HG03175 (cell line): ENCODE measurements around the gene C17orf75.
"Not testable (repeated sequence)": the region's sequence is repeated elsewhere in the genome, so short reads cannot be mapped to it uniquely, and the experiment has no call there.

Experiments used
- ATAC-seq: cut with Tn5 transposase; IDR thresholded peaks from one replicate; pipeline ENCODE4 v1.9.1; 2021; ENCODE audit warnings: mild to moderate bottlenecking, moderate library complexity; ENCODE audit not compliant: unreplicated experiment

C17orf75 gene

DNA sequence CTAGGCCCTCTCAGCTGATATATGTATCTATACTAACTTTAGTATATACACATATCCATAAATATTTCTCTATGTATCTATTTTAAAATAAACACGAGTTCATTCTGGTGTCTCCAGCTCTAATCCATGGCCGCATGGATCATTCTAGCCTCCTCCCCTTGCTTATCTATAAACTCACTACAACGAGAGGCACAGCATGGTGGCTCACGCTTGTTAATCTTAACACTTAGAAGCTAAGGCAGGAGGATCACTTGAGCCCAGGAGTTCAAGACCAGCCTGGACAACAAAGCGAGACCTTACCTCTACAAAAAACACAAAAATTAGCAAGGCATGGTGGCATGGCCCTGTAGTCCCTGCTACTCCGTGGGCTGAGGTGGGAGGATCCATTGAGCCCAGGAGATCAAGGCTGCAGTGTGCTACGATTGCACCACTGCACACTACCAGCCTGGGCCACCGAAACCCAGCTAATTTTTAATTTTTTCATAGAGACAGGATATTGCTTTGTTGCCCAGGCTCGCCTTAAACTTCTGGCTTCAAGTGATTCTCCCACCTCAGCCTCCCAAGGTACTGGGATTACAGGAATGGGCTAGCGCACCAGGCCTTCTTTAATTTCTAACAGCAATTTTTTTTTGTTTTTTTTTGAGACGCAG, 4.1 kb upstream of the C17orf75 start:
- no peak for ATAC-seq

DNA sequence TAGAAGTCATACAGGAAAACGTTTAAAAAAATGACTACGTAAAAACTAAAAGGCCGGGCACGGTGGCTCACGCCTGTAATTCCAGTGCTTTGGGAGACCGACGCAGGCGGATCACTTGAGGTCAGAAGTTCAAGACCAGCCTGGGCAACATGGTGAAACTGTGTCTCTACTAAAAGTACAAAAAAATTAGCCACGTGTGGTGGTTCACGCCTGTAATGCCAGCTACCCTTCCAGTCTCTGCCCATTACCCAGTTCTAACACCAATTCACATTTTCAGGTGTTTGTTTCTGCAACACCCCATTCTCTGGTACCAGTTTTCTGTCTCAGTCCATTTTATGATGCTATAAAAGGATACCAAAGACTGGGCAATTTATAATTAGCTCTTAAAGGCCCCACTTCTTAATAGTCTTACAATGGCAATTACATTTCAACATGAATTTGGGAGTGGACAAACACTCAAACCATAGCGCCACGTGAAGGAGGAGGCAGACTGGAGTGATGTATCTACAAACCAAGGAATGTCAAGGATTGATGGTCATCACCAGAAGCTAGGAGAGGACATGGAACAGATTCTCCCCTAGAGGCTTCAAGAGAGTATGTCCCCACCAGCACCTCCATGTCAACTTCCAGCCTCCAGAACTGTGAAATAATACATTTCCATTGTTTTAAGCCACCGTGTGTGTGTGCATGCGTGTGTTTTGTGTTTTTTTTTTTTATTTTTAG, 791 bp upstream of the C17orf75 start:
- no peak for ATAC-seq

DNA sequence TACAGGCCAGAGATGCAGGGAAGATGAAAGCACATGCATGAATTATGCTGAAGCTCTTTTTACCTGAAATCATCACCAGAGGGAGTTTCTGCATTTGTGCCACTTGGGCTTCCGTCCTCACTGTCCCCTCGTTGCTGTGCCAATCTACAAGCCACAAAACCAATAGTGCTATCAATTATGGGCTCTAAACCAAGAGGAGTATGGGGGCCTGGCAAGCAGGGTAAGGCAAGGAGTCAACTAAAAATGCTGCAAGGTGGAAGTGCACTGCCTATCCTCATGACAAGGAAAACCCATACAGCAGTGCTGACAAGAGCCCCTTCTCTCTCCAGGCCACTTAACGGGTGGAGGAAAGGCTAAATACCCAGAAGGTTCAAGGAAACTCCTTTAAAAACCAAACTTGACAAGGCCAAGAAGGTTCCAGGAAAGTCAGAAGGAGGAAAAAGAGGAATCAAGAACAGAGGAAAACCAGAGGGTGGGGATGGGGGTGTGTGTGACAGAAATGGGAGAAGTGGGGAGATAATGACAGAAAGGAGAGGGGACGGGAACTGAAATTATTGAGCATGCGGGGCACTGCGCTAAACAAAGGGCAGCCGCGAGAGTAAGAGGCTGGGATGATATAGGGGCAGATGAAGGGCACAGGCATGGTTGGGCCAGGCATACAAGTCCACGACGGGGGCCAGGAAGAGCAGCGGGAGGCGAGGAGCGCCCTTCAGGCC, 674 bp downstream of the C17orf75 start:
- ATAC-seq = no peak

DNA sequence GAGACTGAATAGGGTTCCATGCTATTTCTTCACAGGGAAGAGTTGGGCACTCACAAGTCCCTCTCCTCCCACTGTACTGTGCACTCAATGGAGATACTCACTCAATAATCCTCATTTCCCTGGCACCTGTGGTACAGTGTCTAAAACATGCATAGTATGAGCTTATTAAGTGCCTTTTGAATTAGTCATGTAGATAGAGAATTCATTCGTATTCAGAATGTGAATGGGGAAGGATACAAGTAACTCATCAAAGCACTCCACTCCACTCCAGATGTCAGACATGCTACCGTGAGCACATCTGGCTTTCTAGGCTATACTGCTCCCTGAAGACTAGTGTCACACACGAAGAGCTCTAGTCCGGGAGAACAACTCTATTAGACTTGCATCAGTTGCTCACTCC, 6.3 kb downstream of the C17orf75 start:
- no peak for ATAC-seq

DNA sequence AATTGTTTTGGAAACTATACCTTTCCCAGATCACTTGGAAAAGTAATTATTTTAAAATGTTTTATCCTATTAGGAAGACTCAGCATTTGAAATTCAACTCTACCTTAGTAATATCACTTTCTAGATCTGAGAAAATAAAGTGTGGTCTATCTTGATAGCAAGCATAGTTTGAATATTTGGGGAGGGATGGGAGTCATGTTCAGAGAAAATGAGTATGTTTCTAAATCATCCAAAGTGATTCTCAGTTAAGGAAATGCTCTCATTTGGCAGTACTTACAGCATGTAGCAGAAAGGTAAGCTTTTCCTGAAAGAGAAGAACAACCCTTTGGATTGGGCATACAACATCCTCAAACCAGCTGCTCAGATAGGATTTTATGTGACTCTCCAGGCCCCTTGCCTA, 6.9 kb downstream of the C17orf75 start:
- no peak for ATAC-seq

DNA sequence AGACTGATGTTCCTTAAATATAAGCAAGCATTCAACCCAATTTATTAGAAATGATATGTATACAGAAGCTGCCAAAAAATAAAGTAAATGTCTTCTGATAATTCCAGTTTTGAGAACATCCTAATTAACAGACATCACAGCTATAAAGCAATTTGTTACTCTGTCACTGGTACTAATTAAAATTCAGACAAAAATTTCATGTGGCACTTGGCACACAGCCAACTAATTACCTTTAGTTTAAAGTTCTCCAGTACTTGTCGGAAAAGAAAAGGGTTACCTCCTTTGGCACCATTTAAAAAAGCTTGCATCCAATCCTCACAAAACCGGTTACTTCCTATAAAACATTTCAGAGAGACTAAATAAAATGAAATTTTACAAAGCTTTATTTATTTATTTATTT, 8.8 kb downstream of the C17orf75 start:
- ATAC-seq = no peak

DNA sequence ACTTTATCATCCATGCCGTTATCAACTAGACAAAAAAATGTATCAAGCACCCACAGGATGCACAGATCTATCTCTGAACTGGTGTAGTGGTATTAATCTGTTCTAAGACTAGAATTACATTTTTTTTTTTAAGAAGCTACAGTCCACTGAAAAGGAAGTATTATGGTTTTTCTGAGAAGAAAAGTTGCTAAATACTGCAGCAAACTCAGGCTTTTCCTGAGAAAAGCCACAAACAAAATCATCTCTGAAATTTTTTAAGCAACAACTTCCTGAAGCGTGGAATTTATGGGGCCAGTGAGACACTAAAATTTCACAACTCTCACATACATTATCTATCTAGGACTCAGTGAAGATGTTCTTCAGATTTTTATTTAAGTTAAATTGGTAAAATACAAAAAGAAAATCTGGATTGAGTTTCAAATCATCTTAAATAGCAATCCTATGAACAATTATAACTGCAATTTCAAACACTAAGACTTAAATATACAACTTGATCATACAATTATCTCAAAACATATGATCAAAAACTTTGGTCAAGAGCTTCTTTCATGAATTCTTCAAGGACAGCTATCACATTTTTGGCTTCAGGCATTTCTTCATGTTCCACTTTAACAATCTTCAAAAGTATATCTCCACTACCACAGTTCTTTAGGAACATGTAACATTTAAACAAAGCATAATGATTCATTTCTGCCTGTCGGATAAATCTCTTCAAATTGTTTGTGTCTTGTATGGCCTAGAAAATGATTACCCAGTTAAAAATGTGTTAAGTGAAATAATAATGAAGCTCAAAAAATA, 10.5 kb downstream of the C17orf75 start:
- no peak for ATAC-seq

DNA sequence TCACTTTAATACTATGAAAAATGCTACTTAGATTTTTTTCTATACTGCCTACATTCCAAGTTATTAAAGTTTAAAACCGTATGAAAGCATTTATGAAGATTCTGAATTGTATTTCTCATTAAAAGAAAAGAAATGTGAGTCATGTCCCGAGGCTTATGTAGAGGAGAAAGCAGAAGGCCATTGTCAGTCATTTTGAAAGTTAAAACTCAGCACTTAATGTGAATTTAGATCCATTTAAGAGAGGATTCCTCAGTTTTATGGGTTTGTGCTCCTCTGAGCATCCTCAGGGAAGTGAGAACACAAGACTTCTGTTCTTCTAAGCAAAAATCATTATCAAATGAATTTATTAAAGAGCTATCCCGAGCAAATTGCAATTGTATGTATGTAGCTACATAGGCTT, 11.8 kb downstream of the C17orf75 start:
- ATAC-seq = no peak

DNA sequence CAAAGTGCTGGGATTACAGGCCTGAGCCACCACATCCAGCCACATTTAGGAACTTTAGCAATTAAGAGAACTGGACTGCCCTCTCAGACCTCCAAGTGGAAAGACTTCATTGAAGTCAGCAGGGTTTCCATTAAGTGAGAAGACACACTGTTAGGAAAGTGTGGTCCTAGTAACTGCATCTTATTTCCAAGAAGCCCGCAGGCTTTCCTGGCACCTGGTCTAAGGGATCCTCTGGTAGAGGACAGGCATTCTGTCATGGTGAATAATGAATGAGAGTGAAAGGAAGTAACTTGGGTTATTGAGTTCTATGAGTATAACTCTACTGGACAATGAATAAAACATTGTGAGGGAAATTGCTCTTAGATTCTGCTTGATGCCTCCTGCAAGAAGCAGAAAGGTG, 14.1 kb downstream of the C17orf75 start:
- ATAC-seq = no peak

DNA sequence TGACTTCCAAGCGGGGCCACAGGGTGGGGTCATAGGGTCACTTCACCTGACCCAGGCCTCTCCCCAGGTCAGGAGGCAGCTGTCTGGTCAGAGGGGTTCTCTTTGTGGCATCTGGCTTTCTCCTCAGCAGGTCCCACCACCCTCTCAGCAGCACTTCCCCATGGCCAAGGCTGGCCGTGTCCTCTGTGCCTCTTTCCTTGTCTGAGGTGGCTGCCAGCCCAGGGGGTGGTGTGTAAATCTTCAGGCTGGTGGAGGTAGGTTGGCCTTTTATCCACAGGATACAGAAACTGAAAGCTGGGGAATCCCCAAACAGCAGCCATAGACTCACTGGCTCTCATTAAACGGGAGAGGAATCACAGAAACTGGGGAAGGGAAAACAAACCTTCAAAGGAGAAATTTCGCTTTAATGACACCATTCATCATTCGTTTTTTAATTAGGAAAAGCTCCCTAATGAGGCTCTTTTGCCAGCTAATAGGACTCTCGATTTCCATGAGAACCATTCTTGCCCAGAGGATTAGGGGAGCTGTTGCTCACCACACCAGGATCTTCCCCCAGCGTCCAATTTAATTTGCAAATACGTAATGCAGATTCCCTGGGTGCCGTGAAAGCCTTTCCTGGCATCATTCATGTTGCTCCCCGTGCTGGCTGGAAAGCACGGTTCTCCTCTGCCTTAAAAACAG, 18.0 kb downstream of the C17orf75 start:
- no peak for ATAC-seq

DNA sequence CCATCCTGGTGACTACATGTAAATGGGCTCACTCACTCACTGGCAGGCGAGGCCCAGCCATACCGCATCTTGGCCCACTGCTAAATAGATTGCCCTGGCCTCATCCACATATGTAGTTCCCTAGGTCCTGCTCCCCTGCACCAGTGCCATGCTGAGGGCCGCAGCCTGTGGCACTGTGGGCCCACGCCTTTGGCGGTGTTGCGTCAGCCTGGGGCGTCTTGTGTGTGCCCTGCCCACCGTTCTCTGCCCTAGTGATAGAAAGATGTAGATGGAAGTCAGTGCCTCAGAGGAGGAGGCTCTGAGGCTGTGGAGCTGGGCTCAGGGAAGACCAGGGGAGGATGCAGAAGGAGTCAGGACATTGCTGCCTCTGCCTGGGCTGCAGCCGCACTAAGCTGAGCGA, 18.9 kb downstream of the C17orf75 start:
- no peak for ATAC-seq

DNA sequence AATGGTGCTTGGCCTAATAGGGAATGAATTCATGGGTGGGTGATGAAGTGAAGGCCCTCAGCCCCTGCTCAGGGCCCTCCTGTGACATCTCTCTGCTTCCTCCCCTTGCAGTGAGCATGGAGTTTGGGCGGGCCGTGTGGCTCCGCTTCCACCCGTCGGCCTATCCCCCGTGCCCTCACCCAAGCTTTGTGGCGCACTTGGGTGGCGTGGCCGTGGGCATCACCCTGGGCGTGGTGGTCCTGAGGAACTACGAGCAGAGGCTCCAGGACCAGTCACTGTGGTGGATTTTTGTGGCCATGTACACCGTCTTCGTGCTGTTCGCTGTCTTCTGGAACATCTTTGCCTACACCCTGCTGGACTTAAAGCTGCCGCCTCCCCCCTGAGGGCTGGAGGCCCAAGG, 21.1 kb downstream of the C17orf75 start:
- no peak for ATAC-seq

DNA sequence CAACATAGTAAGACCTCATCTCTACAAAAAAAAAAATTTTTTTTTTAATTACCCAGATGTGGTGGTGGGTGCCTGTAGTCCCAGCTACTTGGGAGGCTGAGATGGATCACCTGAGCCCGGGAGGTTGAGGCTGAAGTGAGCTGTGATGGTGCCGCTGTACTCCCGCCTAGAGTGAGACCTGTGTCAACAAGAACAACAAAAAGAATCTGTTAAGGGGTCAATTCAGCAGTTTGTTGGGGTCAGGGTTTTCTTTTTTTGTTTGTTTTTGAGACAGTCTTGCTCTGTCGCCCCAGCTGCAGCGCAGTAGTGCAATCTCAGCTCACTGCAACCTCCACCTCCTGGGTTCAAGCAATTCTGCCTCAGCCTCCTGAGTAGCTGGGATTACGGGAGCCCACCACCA, 21.9 kb downstream of the C17orf75 start:
- not testable (repeated sequence) for ATAC-seq

DNA sequence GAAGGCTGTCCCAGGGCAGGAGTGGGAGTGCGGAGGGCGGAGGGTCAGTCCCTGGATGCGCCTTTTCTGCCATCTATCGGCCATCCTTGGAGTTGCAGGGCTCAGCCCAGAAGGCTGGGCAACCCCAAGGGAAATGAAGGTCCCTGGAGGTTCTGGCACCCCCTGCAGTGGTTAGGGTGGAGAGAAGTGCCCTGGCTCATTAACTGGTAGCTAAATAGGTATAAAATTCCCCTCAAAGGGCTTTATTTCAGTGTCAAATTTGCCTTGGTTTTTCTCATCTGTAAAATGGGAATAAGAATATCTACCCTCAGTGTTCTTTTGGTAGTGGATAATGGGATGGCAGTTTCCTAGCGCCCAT, 22.4 kb downstream of the C17orf75 start:
- peak; percentile 74 for ATAC-seq

DNA sequence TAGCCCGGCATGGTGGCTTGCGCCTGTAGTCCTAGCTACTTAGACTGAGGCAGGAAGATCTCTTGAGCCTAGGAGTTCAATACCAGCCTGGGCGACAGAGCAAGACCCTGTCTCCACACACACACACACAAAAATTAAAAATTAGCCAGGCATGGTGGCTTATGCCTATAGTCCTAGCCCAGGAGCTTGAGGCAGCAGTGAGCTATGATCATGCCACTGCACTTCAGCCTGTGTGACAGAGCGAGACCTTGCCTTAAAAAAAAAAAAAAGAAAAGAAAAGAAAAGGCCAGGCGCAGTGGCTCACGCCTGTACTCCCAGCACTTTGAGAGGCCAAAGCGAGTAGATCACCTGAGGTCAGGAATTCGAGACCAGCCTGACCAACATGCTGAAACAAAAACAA, 23.9 kb downstream of the C17orf75 start:
- no peak for ATAC-seq

DNA sequence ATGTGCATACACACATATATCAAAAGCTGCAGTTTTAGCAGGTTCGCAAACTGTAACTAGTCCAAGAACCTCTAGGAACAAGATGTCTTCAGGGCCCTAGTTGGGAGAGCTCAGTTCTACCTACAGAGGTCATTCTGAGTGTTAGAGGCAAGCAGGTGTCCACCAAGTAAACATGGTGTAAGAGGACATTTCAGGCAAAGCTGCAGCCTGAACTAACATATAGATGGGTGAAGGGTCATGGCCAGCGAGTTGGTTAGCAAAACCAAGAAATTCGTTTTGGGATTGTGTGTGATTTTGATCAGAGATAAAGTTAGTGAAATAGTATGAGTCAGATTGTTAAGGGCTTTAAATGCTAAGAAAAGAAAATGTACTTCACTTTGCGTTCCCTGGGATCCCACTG, 24.6 kb downstream of the C17orf75 start:
- ATAC-seq = no peak

DNA sequence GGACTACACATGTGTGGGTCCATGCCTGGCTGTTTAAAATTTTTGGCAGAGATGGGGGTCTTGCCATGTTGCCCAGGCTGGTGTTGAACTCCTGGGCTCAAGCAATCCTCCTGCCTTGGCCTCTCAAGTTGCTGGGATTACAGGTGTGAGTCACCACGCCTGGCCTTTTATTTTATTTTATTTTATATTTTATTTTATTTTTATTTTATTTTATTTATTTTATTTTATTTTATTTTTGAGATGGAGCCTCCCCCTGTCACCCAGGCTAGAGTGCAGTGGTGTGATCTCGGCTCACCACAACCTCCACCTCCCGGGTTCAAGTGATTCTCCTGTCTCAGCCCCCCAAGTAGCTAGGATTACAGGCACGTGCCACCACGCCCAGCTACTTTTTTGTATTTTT, 25.3 kb downstream of the C17orf75 start:
- not testable (repeated sequence) for ATAC-seq

DNA sequence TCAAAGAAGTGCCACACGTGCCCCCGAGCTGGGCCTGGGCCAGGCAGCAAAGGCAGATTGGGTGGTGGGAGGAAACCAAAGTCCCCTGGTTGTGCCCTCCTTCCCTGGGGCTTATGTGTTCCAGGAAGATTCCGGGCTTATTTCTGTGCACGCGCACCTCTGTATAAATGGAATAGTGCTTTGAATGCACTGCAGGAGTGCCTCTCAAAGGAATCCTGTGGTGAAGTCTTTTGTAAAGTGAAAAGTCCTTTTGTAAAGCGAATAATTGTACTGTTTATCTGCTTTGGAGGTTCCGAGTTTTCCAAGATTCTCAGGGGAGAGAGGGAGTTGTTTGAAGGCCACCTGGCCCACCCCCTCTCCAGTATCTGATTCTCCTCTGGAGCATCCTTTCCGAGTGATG, 26.8 kb downstream of the C17orf75 start:
- no peak for ATAC-seq

DNA sequence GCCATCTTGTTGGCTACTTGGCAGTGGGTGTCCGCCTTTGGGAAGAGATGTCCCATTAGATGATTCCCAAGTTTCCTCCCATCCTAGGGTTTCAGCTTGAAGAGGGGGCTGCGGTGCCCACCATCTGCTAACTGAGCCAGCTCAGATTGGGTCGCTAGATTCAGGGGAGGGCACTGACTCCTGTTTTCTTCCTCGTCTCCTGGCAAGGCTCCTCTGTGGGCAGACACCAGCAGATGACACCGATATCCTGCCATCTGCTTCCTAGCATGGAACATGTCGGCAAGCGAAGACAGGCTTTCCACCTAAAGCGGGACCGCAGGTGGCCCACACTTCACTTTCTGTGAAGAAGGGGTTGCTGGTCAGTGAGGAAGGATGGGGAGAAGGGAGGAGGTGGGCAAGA, 27.3 kb downstream of the C17orf75 start:
- ATAC-seq = no peak

DNA sequence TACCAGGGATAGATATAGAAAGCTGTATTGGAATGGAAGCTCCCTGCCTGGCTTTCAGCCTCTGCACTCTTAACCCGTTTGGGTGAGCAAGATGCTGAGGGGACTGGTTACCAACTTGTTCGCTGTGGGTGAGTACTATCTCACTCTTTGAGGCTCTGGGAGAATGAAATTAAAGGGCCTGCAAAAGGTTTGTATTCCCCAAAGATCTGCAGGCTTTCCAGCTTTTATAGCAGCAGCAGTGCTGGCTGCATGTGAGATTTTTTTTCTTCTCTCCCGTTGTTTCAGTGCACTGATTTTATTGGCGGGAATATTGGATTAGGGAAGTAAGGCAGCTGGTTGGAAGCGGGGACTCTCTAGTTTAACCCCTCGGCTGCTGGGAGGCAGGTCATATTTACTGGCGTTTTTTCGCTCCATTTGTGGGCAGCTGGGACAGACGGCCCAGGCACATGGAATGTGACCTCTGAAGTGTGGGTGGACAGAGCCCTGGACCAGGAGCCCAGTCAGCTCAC, 30.9 kb downstream of the C17orf75 start:
- no peak for ATAC-seq

DNA sequence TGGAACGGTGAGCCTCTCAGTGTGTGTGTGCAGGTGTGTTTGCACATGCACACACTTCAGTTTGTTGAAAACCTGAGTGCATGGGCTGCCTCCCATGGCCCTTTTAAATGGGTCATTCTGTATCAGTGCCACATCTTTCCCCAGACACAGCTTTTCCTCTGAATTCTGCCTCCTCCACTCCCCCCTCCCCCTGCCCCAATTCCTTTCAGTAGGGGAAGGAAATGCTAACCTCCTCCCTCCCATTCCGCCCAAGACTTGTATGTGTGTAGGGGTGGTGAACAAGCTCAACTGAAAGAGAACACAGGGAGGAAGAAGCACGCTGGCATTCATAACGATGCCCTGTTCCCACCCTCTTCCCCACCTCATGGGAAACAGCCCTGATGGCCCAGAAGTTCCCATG, 34.3 kb downstream of the C17orf75 start:
- no peak for ATAC-seq
